Left lung (tissue), 10 donors: ENCODE measurements around the gene MAPRE3. TPM values are rescaled to one million over a fixed set of nuclear protein-coding genes. Genes with fewer than 3 reads are reported as not detected.

Experiments
- ATAC-seq: fragments of 200-7000 bp; cut with Tn5 transposase; one replicate; pipeline ENCODE4 v1.9.1; 2020; ENCODE audit warnings: moderate library complexity
- DNase-seq, 4 donors: peaks; one replicate each; pipeline ENCODE4 v3.0.0-alpha.2; 2013 to 2020
- H3K27ac ChIP-seq, 2 donors: fragments of 200-600 bp; sonication (generic) in 1 of 2; one replicate each; pipeline versions ENCODE4 v1.5.0 to v1.8.0; 2020 to 2021
- H3K27me3 ChIP-seq, 2 donors: fragments of 200-600 bp; sonication (generic) in 1 of 2; one replicate each; pipeline versions ENCODE4 v1.5.0 to v1.8.0; 2020 to 2021
- H3K36me3 ChIP-seq, 2 donors: fragments of 200-600 bp; sonication (generic) in 1 of 2; one replicate each; pipeline versions ENCODE4 v1.5.0 to v1.8.0; 2020 to 2021
- H3K4me1 ChIP-seq, 2 donors: fragments of 200-600 bp; one replicate each; pipeline ENCODE4 v1.8.0; 2021
- H3K4me3 ChIP-seq, 2 donors: fragments of 200-600 bp; sonication (generic) in 1 of 2; one replicate each; pipeline versions ENCODE4 v1.5.0 to v1.8.0; 2020 to 2021; ENCODE audit warnings: mild to moderate bottlenecking in 1 of 2
- H3K9me3 ChIP-seq, 2 donors: fragments of 200-600 bp; sonication (generic) in 1 of 2; one replicate each; pipeline versions ENCODE4 v1.5.0 to v1.8.0; 2020 to 2021
- intact Hi-C, 2 donors: fragments of 100-400 bp; cut with DNase I; formaldehyde crosslinking; loops; one replicate each; pipeline versions ENCODE4 v1.11.2 to v1.14.2; 2022
- polyA plus RNA-seq, 6 donors: library from polyadenylated mRNA; unstranded; fragments of 120-200 nt; gene quantifications; one replicate each; pipeline ENCODE4 v1.2.1, GENCODE V29; 2013; ENCODE audit not compliant: insufficient read length in 6 of 6
- total RNA-seq, 2 donors: library from RNA; stranded (reverse); fragmentation: NEBNext Ultra II Directional; extraction: Animal tissue kit (Norgen Biotek cat#: 25700); gene quantifications; one replicate each; pipeline ENCODE4 v1.2.1, GENCODE V29; 2021
- TF ChIP-seq, protein P1 (sequence below), 2 donors: fragments of 200-600 bp; sonication (generic) in 1 of 2; IDR thresholded peaks; one replicate each; pipeline versions ENCODE4 v1.5.0 to v1.8.0; 2021; ENCODE audit warnings: antibody characterized with exemption in 2 of 2
- donor health status: DM: no; HTN: yes; CAD: no.
- donor health status: DM: no; HTN: no; CAD: no.

MAPRE3 gene
- total and polyA plus RNA-seq, 8 donors = 7.1 to 23.5 (median 9.9) TPM

- TF ChIP-seq, protein P1, sequence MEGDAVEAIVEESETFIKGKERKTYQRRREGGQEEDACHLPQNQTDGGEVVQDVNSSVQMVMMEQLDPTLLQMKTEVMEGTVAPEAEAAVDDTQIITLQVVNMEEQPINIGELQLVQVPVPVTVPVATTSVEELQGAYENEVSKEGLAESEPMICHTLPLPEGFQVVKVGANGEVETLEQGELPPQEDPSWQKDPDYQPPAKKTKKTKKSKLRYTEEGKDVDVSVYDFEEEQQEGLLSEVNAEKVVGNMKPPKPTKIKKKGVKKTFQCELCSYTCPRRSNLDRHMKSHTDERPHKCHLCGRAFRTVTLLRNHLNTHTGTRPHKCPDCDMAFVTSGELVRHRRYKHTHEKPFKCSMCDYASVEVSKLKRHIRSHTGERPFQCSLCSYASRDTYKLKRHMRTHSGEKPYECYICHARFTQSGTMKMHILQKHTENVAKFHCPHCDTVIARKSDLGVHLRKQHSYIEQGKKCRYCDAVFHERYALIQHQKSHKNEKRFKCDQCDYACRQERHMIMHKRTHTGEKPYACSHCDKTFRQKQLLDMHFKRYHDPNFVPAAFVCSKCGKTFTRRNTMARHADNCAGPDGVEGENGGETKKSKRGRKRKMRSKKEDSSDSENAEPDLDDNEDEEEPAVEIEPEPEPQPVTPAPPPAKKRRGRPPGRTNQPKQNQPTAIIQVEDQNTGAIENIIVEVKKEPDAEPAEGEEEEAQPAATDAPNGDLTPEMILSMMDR (IDR thresholded peaks at IDR 0.05) = peak in 1 of 2 donors; percentile 31
- Histone ChIP-seq H3K27me3 (no peaks in the 10 kb centered on the region), H3K36me3 (peaks cover 0 to 11% of the 10 kb centered on the region in 2 donors), H3K4me3 (peak overlapping the region; percentile 77 to 91), H3K4me1 (peaks cover 6 to 18% of the 10 kb centered on the region in 2 donors), H3K27ac (peak overlapping the region; percentile 83 to 92), H3K9me3 (no peaks in the 10 kb centered on the region)
- ATAC-seq (peak; percentile 79), DNase-seq (peak; percentile 89 to 96 (median 94))
- intact Hi-C loops = no loop called here
These were observed 80.0 kb downstream of the MAPRE3 start for GRCh38 chr2:27050281-27050995.

- intact Hi-C loops = no loop called here
- Histone ChIP-seq H3K27ac (peak within 1 kb of the TSS; percentile 83 to 92), H3K4me3 (peak within 1 kb of the TSS; percentile 77 to 91), H3K36me3 (peaks cover 0 to 19% of the 10 kb centered on the region in 2 donors), H3K9me3 (no peaks in the 10 kb centered on the region), H3K27me3 (no peaks in the 10 kb centered on the region), H3K4me1 (peaks cover 6 to 18% of the 10 kb centered on the region in 2 donors)
- peak; percentile 93 to 96 (median 94) for DNase-seq
- peak; percentile 87 for ATAC-seq
- TF ChIP-seq, protein P1 (IDR thresholded peaks at IDR 0.05) = no peak
These were observed 80.8 kb downstream of the MAPRE3 start, which contains the start of gene AGBL5 for GRCh38 chr2:27050996-27051901. AGBL5 (plus strand) TSS chr2:27051668; CDS start chr2:27052959, 1,291 bp downstream.

DNA sequence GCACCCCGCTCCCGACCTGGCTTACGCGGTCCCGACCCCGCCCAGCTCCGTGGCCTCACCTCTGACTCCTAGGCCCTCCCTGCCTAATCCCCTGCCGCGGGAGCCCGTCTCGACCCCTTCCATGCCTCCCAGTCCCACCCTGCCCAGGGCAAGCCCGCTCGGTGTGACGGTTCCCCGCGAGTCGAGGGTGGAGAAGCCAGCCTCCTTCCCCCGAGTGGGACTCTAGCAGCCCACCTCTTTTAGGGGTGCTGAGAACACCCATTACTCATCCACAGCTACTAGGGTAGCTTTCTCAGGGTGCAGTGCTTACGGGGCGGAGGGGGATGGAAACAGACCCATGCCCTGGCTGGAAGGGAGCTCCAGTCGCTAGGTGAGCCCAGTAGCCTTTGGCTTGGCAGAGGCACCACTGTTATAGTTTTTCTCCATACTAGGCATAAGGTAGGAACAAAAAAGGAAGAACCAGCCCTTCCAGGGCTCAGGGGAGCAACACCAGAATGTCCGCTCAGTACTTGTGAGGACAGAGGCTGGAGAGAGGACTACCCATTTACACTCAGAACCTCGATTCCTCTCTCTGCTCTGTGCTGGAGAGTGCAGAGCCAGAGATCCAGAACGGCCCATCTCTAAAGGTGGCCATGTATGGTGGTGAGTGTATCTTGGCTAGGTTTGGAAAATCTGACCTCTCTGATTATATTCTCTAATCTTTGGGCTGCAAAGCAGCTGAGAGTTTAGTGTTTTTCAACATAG lies 81.6 kb downstream of the MAPRE3 start:
- peak overlapping the region; percentile 83 to 92 for H3K27ac ChIP-seq
- H3K4me3 ChIP-seq = peak overlapping the region; percentile 77 to 91
- H3K9me3 ChIP-seq = no peaks in the 10 kb centered on the region
- intact Hi-C loops = no loop called here
- peaks cover 0 to 27% of the 10 kb centered on the region in 2 donors for H3K36me3 ChIP-seq
- TF ChIP-seq, protein P1 (IDR thresholded peaks at IDR 0.05) = no peak
- H3K4me1 ChIP-seq = peaks cover 6 to 18% of the 10 kb centered on the region in 2 donors
- ATAC-seq (no peak), DNase-seq (peak in 2 of 4 donors; percentile 58 to 89)
- H3K27me3 ChIP-seq = no peaks in the 10 kb centered on the region

DNA sequence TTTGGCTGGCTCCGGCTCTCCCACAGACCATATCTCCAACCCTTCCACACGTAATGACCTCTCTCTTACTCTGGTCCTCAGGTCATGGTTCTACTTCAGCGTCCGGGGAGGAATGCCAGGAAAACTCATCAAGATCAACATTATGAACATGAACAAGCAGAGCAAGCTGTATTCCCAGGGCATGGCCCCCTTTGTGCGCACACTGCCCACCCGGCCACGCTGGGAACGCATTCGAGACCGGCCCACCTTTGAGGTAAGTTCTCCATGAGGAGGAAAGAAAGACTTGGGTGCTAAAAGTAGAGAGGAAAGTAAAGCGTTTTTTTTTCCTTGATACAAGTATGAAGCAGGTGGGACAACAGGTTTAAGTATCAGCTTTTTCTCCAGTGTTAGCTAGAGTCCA lies 82.9 kb downstream of the MAPRE3 start:
- H3K4me3 ChIP-seq = no peak overlapping the region
- intact Hi-C loops = no loop called here
- TF ChIP-seq, protein P1 (IDR thresholded peaks at IDR 0.05) = no peak
- peaks cover 6 to 18% of the 10 kb centered on the region in 2 donors for H3K4me1 ChIP-seq
- peaks cover 0 to 37% of the 10 kb centered on the region in 2 donors for H3K36me3 ChIP-seq
- no peaks in the 10 kb centered on the region for H3K9me3 ChIP-seq
- no peaks in the 10 kb centered on the region for H3K27me3 ChIP-seq
- no peak for ATAC-seq
- H3K27ac ChIP-seq = no peak overlapping the region
- DNase-seq = no peak
